WTC11 (cell line): ENCODE measurements around the gene ETV6. TPM values are rescaled to one million over a fixed set of nuclear protein-coding genes. Genes with fewer than 3 reads are reported as not detected.

Source experiments
- ATAC-seq: fragments of 200-7000 bp; cut with Tn5 transposase; 2 replicates; pipeline ENCODE4 v1.10.0; 2021; ENCODE audit warnings: mild to moderate bottlenecking, moderate library complexity
- CTCF ChIA-PET: fragments of 300-600 bp; sonication (Branson Sonifier 250); formaldehyde crosslinking; loops from one replicate; lab custom pipeline; 2021; ENCODE audit warnings: antibody characterized with exemption; lab: Charles Lee
- POLR2A ChIA-PET: fragments of 350-600 bp; sonication (Branson Sonifier 250); formaldehyde crosslinking; loops from one replicate; lab custom pipeline; 2021; ENCODE audit warnings: antibody characterized with exemption; lab: Charles Lee
- DNase-seq: peaks from one replicate; pipeline ENCODE4 v3.0.0; 2021; ENCODE audit warnings: low spot score
- H3K27ac Mint-ChIP-seq: 2 replicates; pipeline ENCODE4 v1.8.0; 2021; ENCODE audit warnings: mixed read lengths
- H3K27me3 Mint-ChIP-seq: 2 replicates; pipeline ENCODE4 v1.8.0; 2021; ENCODE audit warnings: low read depth, mild to moderate bottlenecking, moderate library complexity, mixed read lengths
- H3K36me3 Mint-ChIP-seq: 2 replicates; pipeline ENCODE4 v1.8.0; 2021; ENCODE audit warnings: mixed read lengths
- H3K4me1 Mint-ChIP-seq: 2 replicates; pipeline ENCODE4 v1.8.0; 2022; ENCODE audit warnings: mixed read lengths
- H3K4me3 Mint-ChIP-seq: 2 replicates; pipeline ENCODE4 v1.8.0; 2021; ENCODE audit warnings: mild to moderate bottlenecking, moderate library complexity, mixed read lengths
- H3K9me3 Mint-ChIP-seq: 2 replicates; pipeline ENCODE4 v1.8.0; 2021; ENCODE audit warnings: mixed read lengths
- CREB1 ChIP-seq: sonication (generic); formaldehyde crosslinking; IDR thresholded peaks from 2 replicates; pipeline ENCODE4 v1.8.0; 2023; ENCODE audit warnings: mild to moderate bottlenecking, missing genetic modification reagents
- ESRRA ChIP-seq: sonication (generic); formaldehyde crosslinking; IDR thresholded peaks from 2 replicates; pipeline ENCODE4 v1.8.1; 2022; ENCODE audit warnings: mild to moderate bottlenecking, missing genetic modification reagents, borderline replicate concordance
- NR2C2 ChIP-seq: sonication (generic); formaldehyde crosslinking; IDR thresholded peaks from 2 replicates; pipeline ENCODE4 v1.8.0; 2022; ENCODE audit warnings: mild to moderate bottlenecking, missing genetic modification reagents
- OVOL2 ChIP-seq: fragments of 250-450 bp; sonication (Bioruptor Pico); IDR thresholded peaks from 2 replicates; pipeline ENCODE4 v1.9.0; 2021; ENCODE audit warnings: mild to moderate bottlenecking, borderline replicate concordance
- total RNA-seq: library from RNA; stranded (reverse); gene quantifications from 3 replicates; pipeline ENCODE4 v1.2.3, GENCODE V29; 2021
- TF ChIP-seq, protein P1 (sequence below): fragments of 250-450 bp; sonication (Bioruptor Pico); IDR thresholded peaks from 2 replicates; pipeline ENCODE4 v2.1.2; 2022; ENCODE audit warnings: mild to moderate bottlenecking, moderate library complexity
- TF ChIP-seq, protein P2 (sequence below): fragments of 250-450 bp; sonication (Bioruptor Pico); IDR thresholded peaks from 2 replicates; pipeline ENCODE4 v1.9.0; 2021; ENCODE audit warnings: moderate library complexity, mild to moderate bottlenecking, inconsistent platforms, borderline replicate concordance
- TF ChIP-seq, protein P3 (sequence below): fragments of 250-450 bp; sonication (Bioruptor Pico); IDR thresholded peaks from 2 replicates; pipeline ENCODE4 v1.8.0; 2021; ENCODE audit warnings: mild to moderate bottlenecking
- TF ChIP-seq, protein P4 (sequence below): sonication (generic); formaldehyde crosslinking; conservative IDR thresholded peaks from 2 replicates; pipeline ENCODE4 v1.8.1; 2023; ENCODE audit warnings: mild to moderate bottlenecking, low read depth, missing genetic modification reagents, moderate library complexity
- TF ChIP-seq, protein P5 (sequence below): sonication (generic); formaldehyde crosslinking; IDR thresholded peaks from 2 replicates; pipeline ENCODE4 v1.8.1; 2022; ENCODE audit warnings: missing genetic modification reagents, borderline replicate concordance
- TF ChIP-seq, protein P6 (sequence below): sonication (generic); formaldehyde crosslinking; IDR thresholded peaks from 2 replicates; pipeline ENCODE4 v1.8.0; 2022; ENCODE audit warnings: mild to moderate bottlenecking, missing genetic modification reagents
- TF ChIP-seq, protein P7 (sequence below): sonication (generic); formaldehyde crosslinking; IDR thresholded peaks from 2 replicates; pipeline ENCODE4 v1.8.0; 2022; ENCODE audit warnings: mild to moderate bottlenecking, missing genetic modification reagents

The ETV6 gene
- total RNA-seq, 1 experiment from 2014 or later, result 23.5 TPM

DNA sequence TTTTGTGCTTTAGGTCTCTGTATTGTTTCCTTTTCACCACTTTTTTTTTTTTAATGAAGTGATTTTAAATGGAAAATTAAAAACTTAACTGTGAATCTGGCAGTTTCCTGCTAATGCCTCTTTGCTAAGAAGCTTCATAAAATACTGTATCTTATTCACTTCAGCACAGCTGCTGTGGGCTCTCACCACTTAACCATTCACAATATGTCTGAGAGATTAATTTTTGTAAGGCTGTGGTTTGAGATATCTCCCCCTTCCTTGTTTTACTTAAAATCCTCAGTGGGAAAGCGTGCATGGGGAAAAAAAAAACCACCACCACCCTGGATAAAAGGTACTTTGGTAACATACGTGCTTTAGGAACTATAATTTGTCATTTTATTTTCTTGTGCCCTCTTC lies 115.9 kb downstream of the ETV6 start:
- TF ChIP-seq, protein P1, sequence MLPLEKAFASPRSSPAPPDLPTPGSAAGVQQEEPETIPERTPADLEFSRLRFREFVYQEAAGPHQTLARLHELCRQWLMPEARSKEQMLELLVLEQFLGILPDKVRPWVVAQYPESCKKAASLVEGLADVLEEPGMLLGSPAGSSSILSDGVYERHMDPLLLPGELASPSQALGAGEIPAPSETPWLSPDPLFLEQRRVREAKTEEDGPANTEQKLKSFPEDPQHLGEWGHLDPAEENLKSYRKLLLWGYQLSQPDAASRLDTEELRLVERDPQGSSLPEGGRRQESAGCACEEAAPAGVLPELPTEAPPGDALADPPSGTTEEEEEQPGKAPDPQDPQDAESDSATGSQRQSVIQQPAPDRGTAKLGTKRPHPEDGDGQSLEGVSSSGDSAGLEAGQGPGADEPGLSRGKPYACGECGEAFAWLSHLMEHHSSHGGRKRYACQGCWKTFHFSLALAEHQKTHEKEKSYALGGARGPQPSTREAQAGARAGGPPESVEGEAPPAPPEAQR (CRISPR knock-in tag), result no peak
- TF ChIP-seq, protein P2, sequence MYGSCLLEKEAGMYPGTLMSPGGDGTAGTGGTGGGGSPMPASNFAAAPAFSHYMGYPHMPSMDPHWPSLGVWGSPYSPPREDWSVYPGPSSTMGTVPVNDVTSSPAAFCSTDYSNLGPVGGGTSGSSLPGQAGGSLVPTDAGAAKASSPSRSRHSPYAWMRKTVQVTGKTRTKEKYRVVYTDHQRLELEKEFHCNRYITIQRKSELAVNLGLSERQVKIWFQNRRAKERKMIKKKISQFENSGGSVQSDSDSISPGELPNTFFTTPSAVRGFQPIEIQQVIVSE (CRISPR knock-in tag), result no peak
- TF ChIP-seq, protein P3, sequence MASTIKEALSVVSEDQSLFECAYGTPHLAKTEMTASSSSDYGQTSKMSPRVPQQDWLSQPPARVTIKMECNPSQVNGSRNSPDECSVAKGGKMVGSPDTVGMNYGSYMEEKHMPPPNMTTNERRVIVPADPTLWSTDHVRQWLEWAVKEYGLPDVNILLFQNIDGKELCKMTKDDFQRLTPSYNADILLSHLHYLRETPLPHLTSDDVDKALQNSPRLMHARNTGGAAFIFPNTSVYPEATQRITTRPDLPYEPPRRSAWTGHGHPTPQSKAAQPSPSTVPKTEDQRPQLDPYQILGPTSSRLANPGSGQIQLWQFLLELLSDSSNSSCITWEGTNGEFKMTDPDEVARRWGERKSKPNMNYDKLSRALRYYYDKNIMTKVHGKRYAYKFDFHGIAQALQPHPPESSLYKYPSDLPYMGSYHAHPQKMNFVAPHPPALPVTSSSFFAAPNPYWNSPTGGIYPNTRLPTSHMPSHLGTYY, result no peak
- TF ChIP-seq, protein P4, sequence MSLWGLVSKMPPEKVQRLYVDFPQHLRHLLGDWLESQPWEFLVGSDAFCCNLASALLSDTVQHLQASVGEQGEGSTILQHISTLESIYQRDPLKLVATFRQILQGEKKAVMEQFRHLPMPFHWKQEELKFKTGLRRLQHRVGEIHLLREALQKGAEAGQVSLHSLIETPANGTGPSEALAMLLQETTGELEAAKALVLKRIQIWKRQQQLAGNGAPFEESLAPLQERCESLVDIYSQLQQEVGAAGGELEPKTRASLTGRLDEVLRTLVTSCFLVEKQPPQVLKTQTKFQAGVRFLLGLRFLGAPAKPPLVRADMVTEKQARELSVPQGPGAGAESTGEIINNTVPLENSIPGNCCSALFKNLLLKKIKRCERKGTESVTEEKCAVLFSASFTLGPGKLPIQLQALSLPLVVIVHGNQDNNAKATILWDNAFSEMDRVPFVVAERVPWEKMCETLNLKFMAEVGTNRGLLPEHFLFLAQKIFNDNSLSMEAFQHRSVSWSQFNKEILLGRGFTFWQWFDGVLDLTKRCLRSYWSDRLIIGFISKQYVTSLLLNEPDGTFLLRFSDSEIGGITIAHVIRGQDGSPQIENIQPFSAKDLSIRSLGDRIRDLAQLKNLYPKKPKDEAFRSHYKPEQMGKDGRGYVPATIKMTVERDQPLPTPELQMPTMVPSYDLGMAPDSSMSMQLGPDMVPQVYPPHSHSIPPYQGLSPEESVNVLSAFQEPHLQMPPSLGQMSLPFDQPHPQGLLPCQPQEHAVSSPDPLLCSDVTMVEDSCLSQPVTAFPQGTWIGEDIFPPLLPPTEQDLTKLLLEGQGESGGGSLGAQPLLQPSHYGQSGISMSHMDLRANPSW (CRISPR knock-in tag), result no peak
- TF ChIP-seq, protein P5, sequence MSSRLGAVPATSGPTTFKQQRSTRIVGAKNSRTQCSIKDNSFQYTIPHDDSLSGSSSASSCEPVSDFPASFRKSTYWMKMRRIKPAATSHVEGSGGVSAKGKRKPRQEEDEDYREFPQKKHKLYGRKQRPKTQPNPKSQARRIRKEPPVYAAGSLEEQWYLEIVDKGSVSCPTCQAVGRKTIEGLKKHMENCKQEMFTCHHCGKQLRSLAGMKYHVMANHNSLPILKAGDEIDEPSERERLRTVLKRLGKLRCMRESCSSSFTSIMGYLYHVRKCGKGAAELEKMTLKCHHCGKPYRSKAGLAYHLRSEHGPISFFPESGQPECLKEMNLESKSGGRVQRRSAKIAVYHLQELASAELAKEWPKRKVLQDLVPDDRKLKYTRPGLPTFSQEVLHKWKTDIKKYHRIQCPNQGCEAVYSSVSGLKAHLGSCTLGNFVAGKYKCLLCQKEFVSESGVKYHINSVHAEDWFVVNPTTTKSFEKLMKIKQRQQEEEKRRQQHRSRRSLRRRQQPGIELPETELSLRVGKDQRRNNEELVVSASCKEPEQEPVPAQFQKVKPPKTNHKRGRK, result no peak
- no peak for TF ChIP-seq CREB1
- TF ChIP-seq, protein P6, sequence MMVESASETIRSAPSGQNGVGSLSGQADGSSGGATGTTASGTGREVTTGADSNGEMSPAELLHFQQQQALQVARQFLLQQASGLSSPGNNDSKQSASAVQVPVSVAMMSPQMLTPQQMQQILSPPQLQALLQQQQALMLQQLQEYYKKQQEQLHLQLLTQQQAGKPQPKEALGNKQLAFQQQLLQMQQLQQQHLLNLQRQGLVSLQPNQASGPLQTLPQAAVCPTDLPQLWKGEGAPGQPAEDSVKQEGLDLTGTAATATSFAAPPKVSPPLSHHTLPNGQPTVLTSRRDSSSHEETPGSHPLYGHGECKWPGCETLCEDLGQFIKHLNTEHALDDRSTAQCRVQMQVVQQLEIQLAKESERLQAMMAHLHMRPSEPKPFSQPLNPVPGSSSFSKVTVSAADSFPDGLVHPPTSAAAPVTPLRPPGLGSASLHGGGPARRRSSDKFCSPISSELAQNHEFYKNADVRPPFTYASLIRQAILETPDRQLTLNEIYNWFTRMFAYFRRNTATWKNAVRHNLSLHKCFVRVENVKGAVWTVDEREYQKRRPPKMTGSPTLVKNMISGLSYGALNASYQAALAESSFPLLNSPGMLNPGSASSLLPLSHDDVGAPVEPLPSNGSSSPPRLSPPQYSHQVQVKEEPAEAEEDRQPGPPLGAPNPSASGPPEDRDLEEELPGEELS (CRISPR knock-in tag), result no peak
- TF ChIP-seq ESRRA (CRISPR knock-in tag), result no peak
- TF ChIP-seq, protein P7, sequence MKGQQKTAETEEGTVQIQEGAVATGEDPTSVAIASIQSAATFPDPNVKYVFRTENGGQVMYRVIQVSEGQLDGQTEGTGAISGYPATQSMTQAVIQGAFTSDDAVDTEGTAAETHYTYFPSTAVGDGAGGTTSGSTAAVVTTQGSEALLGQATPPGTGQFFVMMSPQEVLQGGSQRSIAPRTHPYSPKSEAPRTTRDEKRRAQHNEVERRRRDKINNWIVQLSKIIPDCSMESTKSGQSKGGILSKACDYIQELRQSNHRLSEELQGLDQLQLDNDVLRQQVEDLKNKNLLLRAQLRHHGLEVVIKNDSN (CRISPR knock-in tag), result no peak
- TF ChIP-seq NR2C2 (CRISPR knock-in tag), result no peak
- TF ChIP-seq OVOL2 (CRISPR knock-in tag), result no peak
- TF ChIP-seq, all 79 proteins: peak for 0
- H3K9me3 Mint-ChIP-seq, result no peaks in the 10 kb centered on the region
- ChIA-PET CTCF (interaction anchor here (0.8 to 1.1 kb wide), 3 partner anchors 31 to 126 kb away, joined by 3 to 5 read pairs (median 4); no protein-coding TSS in a partner anchor), POLR2A (interaction anchor here (0.7 kb wide), 1 partner anchor 10 kb away, joined by 3 read pairs; no protein-coding TSS in a partner anchor)
- DNase-seq, result no peak
- no peak overlapping the region for H3K4me3 Mint-ChIP-seq
- peak overlapping the region; percentile 87 for H3K27ac Mint-ChIP-seq
- ATAC-seq, result no peak
- H3K36me3 Mint-ChIP-seq, result no peaks in the 10 kb centered on the region
- H3K27me3 Mint-ChIP-seq, result no peaks in the 10 kb centered on the region
- H3K4me1 Mint-ChIP-seq, result peaks cover 65% of the 10 kb centered on the region
